Mononuclear cell (primary cell): ENCODE measurements around the gene FLACC1. TPM values are rescaled to one million over a fixed set of nuclear protein-coding genes. Genes with fewer than 3 reads are reported as not detected.
"Not testable (repeated sequence)": the region's sequence is repeated elsewhere in the genome, so short reads cannot be mapped to it uniquely, and the experiment has no call there.

Experiments
- H3K27me3 ChIP-seq: 2 replicates; pipeline ENCODE4 v1.6.0; 2011; ENCODE audit warnings: low read length, control low read depth; ENCODE audit not compliant: insufficient read depth
- H3K4me1 ChIP-seq: 2 replicates; pipeline ENCODE4 v1.5.1; 2011; ENCODE audit warnings: mild to moderate bottlenecking, low read length, control low read depth; ENCODE audit not compliant: insufficient read depth
- H3K4me3 ChIP-seq: 2 replicates; pipeline ENCODE4 v1.5.1; 2011; ENCODE audit warnings: mild to moderate bottlenecking, low read length, moderate library complexity
- H3K9me3 ChIP-seq: 2 replicates; pipeline ENCODE4 v1.5.1; 2011; ENCODE audit warnings: low read depth, mild to moderate bottlenecking, control low read depth, low read length
- total RNA-seq: library from RNA; depleted of rRNA; stranded (reverse); fragments of >200 nt; gene quantifications from one replicate; pipeline ENCODE4 v1.2.3, GENCODE V29; 2012

The FLACC1 gene
- total RNA-seq, 1 donor, result 9.6 TPM

DNA sequence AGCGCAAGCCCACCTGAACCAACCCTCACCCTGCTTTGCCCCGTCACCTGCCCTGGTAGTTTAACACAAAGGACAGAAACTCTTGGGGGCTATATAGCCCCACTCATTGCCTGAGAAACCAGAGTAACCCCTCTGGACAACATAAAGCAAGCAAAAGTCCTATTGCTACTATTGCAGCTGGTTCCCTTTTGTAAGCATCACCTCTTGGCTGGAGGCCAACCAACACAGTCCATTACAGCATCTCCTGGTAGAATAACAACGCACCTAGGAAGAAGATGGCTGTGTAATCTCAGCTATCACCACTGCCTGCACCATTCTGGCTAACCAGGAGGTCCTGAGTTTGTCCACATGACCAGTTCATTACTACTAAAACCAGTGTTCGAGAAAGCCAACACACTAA, 36.4 kb downstream of the FLACC1 start:
- H3K27me3 ChIP-seq, result no peaks in the 10 kb centered on the region
- H3K4me1 ChIP-seq, result no peaks in the 10 kb centered on the region
- H3K4me3 ChIP-seq, result no peak overlapping the region
- peaks cover 24% of the 10 kb centered on the region for H3K9me3 ChIP-seq

DNA sequence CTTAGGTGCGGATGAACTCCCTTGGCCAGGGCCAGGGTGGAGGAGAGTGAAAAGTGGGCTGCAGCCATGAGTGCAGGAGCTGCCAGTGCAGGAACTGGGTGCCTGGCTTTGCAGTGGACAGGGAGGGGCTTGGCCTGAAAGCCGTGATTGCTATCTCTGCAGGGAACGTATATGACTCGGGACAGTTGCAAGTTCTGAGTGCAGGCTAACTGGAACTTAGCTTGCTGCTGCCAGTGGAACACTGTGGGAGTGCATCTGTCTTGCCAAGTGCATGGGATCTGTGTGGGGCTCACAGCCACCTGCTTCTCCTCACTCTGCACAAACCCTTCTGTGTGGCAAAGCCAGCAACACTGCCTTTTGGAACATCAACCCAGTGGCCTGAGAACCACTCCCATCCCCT, 36.9 kb downstream of the FLACC1 start:
- no peaks in the 10 kb centered on the region for H3K27me3 ChIP-seq
- no peaks in the 10 kb centered on the region for H3K4me1 ChIP-seq
- peaks cover 24% of the 10 kb centered on the region for H3K9me3 ChIP-seq
- no peak overlapping the region for H3K4me3 ChIP-seq

DNA sequence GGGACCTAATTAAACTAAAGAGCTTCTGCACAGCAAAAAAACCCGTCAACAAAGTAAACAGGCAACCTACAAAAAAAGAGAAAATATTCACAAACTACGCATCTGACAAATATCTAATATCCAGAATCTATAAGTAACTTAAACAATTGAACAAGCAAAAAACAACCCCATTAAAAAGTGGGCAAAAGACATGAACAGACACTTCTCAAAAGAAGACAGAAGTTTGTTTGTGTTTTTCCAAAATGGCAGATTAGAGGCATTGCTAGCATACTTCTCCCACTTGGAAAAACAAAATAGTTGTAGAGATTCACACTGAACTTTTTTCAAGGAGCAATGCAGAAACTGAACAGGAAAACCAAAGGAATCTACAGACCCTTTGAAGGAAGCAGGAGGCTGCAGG, 37.6 kb downstream of the FLACC1 start:
- Histone ChIP-seq H3K4me1 (no peaks in the 10 kb centered on the region), H3K27me3 (no peaks in the 10 kb centered on the region), H3K9me3 (peaks cover 24% of the 10 kb centered on the region), H3K4me3 (no peak overlapping the region)

DNA sequence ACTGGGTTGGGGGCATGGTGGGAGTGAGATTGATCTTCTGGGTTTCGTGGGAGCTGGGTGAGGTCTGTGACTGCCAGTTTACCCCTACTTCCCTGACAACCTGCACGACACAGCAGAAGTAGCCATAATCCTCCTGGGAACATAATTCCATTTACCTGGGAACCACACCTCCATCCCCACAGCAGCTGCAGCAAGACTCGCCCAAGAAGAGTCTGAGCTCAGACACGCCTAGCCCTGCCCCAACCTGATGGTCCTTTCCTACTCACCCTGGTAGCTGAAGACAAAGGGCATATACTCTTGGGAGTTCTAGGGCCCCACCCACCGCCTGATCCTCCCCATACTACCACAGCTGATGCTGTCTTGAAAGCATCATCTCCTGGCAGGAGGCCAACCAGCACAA, 43.8 kb downstream of the FLACC1 start:
- Histone ChIP-seq H3K4me3 (no peak overlapping the region), H3K27me3 (no peaks in the 10 kb centered on the region), H3K9me3 (no peaks in the 10 kb centered on the region), H3K4me1 (no peaks in the 10 kb centered on the region)

DNA sequence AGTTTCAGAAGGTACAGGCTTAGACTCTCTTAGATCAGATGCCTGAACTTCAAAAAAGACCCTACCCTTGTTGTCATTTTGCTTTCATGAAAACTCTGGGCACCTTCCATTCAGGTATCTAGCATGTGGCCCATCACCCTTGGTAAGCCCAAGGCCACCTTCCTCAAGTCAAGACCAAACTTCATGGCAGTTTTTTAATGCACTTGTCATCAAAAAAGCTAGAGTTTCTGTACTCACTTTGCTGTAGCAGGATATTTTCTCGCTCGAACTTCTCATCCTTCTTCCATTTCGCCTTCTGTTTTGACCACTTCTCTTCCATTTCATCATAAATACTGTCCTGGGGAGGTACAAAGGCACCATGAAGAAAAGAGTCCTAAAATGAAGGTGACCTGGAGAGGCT, 48.2 kb downstream of the FLACC1 start:
- no peak overlapping the region for H3K4me3 ChIP-seq
- no peaks in the 10 kb centered on the region for H3K4me1 ChIP-seq
- H3K27me3 ChIP-seq, result no peaks in the 10 kb centered on the region
- H3K9me3 ChIP-seq, result no peaks in the 10 kb centered on the region

DNA sequence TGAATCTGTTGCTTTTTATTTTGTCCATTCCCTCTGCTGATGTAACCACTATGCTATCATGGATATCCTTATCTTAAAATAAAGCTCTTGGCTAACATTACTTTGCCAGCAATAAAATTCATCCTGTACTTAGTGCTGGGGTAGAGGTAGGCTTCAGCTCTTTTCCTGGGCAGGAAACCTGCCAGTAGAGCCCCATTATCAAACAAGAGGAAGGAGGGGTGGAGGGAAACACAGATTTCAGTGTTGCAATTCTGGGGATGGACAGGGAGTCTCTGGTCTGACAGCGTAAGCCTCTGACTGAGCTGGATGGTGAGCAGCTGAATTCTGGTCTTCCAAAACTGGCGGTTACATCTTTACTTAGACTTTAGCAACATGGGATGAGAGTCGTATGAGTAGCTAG, 49.3 kb downstream of the FLACC1 start:
- H3K4me3 ChIP-seq, result no peak overlapping the region
- no peaks in the 10 kb centered on the region for H3K4me1 ChIP-seq
- H3K9me3 ChIP-seq, result no peaks in the 10 kb centered on the region
- no peaks in the 10 kb centered on the region for H3K27me3 ChIP-seq

DNA sequence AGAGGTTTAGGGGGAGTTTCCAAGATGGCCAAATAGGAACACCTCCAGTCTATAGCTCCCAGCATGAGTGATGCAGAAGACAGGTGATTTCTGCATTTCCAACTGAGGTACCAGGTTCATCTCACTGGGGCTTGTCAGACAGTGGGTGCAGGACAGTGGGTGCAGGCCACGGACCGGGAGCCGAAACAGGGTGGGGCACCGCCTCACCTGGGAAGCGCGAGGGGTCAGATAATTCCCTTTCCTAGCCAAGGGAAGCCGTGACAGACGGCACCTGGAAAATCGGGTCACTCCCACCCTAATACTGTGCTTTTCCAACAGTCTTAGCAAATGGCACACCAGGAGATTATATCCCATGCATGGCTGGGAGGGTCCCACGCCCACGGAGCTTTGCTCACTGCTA, 57.2 kb downstream of the FLACC1 start:
- H3K4me3 ChIP-seq, H3K9me3 ChIP-seq, H3K27me3 ChIP-seq, H3K4me1 ChIP-seq: not testable (repeated sequence)

DNA sequence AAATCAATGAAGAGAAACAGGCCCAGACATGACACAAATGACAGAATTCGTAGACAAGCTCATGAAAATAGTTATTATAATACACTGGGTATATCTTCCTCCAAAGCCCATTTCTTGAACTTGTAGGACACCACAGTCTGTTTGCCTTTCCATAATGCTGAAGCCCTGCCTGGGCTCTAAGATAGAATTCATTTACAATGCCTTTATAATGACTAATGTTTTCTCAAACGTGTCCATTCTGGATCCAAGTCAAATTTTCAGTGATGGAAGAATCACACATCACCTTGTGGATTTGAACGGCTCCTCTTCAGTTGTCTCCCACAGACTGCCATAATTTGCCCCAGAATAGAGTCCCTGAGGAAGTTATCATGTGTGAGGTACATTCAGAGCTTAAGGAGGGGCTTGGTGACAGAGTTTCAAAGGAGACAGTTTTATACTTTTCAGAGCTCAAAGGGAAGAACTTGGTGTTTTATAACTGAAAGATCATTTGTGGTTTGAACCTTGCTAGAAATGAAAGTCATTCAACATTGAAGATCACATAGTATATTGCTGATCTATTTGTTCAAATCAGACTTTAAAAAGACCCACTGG, 58.6 kb downstream of the FLACC1 start:
- H3K4me3 ChIP-seq, result no peak overlapping the region
- H3K4me1 ChIP-seq, result no peaks in the 10 kb centered on the region
- H3K9me3 ChIP-seq, result no peaks in the 10 kb centered on the region
- no peaks in the 10 kb centered on the region for H3K27me3 ChIP-seq

DNA sequence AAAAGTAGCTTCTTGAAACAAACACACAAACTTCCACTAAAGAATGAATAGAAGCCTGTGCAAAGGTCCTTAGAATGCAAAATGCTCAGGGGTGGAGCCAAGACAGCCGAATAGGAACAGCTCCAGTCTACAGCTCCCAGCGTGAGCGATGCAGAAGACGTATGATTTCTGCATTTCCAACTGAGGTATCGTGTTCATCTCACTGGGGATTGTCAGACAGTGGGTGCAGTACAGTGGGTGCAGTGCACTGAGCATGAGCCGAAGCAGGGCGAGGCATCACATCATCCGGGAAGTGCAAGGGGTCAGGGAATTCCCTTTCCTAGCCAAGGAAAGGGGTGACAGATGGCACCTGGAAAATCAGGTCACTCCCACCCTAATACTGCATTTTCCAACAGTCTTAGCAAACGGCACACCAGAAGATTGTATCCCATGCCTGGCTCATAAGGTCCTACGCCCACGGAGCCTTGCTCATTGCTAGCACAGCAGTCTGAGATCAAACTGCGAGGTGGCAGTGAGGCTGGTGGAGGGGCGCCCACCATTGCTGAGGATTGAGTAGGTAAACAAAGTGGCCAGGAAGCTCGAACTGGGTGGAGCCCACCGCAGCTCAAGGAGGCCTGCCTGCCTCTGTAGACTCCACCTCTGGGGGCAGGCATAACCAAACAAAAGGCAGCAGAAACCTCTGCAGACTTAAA, 66.5 kb downstream of the FLACC1 start:
- not testable (repeated sequence) for H3K27me3 ChIP-seq, H3K4me3 ChIP-seq, H3K9me3 ChIP-seq, H3K4me1 ChIP-seq

DNA sequence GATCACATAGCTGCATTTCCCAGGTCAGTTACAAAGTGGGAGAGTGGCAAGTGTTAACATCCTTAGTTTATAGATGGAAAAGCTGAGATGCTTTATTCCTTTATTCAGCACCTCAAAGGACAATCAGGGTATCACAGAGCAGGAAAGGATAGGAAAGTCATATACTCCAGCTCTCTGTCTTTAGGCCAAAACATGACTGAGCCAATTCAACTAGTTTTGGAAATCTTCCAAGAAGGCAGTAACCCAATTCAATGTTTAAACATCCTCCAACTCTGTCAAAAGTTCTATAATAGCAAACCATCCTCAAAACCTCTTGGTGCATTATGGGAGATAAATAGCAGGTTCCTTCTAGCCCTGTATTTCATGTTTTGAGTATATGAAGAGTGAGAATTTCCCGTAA, 71.6 kb downstream of the FLACC1 start:
- H3K9me3 ChIP-seq, result no peaks in the 10 kb centered on the region
- no peaks in the 10 kb centered on the region for H3K27me3 ChIP-seq
- peaks cover 2% of the 10 kb centered on the region for H3K4me1 ChIP-seq
- H3K4me3 ChIP-seq, result no peak overlapping the region

DNA sequence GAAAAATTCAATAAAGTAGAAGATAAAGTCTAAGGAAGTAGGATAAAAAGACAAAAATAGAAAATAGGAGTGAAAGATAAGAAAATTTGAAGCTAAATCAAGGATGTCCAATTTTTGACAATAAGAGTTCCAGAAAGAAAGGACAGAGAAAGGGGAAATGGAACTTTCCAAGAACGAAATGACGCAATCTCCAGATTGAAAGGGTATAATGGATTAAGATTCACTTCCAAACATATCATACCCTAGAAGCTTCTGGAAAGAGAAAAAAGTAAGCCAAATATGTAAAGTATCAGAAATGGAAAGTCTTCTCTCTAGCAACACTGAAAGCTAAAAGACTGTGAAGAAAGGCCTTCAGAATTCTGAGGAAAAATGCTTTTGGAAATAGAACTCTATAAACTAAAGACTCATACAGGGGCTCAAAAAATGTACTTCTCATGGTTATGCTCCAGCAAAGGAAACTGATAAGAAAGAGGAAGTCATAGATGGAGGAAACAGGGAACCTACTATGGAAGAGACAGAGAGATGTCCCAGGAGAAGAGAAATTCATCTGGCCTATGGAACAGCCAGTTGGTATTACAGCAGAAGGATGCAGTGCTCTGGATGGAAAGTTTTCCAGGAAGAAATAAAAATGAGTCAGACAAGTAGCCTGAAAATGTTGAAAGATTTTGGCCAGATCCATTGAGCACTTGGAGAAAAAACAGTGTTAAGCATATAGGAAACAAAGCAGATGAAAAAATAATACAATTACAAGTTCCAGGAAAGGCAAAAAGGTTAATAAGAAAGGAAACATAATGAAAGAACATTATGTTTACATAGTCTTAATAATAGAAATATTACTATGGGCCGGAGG, 76.7 kb downstream of the FLACC1 start:
- H3K27me3 ChIP-seq, result no peaks in the 10 kb centered on the region
- no peak overlapping the region for H3K4me3 ChIP-seq
- H3K4me1 ChIP-seq, result peaks cover 13% of the 10 kb centered on the region
- no peaks in the 10 kb centered on the region for H3K9me3 ChIP-seq

DNA sequence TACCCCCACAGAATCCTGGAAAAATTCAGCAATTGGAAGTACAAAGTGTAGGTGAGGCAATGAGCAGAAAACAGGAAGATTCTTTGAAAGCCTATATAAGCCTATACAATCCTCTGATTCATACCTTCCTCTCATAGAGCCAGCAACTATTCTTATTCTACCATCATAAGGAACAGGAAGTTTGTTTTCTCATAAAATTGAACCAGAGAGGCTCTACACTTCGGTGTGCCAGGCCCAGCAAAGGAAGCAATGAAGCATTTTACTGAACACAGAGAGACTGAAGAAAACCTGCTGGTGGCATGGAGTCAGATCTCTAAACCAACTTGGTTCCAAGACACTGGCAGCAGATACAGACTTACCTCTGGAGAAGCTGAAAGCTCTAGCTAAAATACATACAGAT, 78.1 kb downstream of the FLACC1 start:
- H3K27me3 ChIP-seq, result no peaks in the 10 kb centered on the region
- H3K9me3 ChIP-seq, result no peaks in the 10 kb centered on the region
- H3K4me1 ChIP-seq, result peaks cover 13% of the 10 kb centered on the region
- H3K4me3 ChIP-seq, result no peak overlapping the region

DNA sequence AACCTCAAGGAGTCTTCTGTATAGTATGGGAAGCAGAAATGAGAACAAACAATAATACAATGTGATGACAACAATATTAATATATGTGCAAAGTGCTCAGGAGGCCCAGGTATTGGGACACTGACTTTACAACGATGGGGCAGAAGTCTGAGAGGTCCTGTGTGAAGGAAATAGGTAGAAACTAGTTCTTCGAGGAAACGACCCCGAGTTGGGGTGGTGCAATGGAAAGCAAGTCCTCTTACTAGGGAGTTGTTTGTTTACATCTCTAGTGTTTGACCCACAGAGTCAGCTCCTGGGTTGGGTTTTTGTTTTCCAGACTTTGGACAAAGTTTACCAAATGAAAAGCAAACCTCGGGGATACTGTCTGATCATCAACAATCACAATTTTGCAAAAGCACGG, 80.6 kb downstream of the FLACC1 start:
- Histone ChIP-seq H3K27me3 (no peaks in the 10 kb centered on the region), H3K4me3 (no peak overlapping the region), H3K4me1 (peaks cover 29% of the 10 kb centered on the region), H3K9me3 (no peaks in the 10 kb centered on the region)

DNA sequence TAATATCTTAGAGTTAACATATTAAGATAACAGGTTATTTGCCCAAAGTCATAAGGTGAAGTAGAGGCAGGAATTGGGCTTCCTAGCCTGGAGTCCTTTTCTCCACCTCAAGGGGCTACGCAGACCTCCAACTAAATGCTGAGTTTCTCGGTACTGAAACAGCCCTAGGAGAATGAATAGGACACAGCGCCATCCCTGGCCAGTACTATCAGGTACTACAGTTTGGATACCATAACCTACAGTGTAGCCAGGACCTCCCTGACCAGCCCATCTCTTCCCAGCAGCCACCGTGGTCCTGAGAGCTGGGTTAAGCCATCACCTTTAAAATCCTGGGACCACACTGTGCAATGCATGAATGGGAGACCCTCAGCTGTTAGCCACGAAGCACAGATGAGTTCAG, 81.2 kb downstream of the FLACC1 start:
- Histone ChIP-seq H3K9me3 (no peaks in the 10 kb centered on the region), H3K27me3 (no peaks in the 10 kb centered on the region), H3K4me1 (peaks cover 34% of the 10 kb centered on the region), H3K4me3 (no peak overlapping the region)

DNA sequence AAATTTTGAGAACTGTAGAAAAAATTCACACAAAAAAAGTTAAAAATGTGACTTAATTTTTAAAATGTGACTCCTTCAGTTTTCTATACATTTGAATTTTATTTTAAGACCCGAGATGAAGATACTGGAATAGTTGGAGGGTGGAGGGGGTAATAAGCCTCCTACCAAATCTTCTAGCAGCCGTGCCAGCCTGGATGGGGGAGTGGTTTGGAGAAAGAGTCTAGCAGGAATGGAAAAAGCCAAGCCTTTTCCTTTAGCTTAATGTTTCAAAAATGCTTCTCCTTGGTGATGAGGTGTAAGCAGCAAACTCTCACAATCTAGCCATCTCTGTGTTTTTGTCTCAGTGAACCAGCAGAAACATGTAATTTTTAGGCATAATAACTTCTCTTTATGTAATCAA, 82.1 kb downstream of the FLACC1 start:
- Histone ChIP-seq H3K9me3 (no peaks in the 10 kb centered on the region), H3K27me3 (no peaks in the 10 kb centered on the region), H3K4me3 (no peak overlapping the region), H3K4me1 (peaks cover 35% of the 10 kb centered on the region)
